Uterus (tissue), 2 donors: ENCODE data around the gene TPRA1.

Source experiments
- POLR2A ChIP-seq, 2 donors: fragments of 450-650 bp; IDR thresholded peaks; one replicate each; pipeline ENCODE4 v1.6.1; 2016; ENCODE audit warnings: antibody characterized with exemption in 2 of 2, mild to moderate bottlenecking in 1 of 2, moderate library complexity in 1 of 2
- TF ChIP-seq, protein P1 (sequence below), 4 experiments: fragments of 200-600 bp in 2 of 4; fragments of 450-650 bp in 2 of 4; sonication (generic) in 2 of 4; IDR thresholded peaks; one replicate each; pipeline ENCODE4 v1.5.1; 2016 to 2019; ENCODE audit warnings: antibody characterized with exemption in 4 of 4, mild to moderate bottlenecking in 2 of 4, moderate library complexity in 1 of 4

GRCh38 chr3:127622772-127623576 lies 32.4 kb upstream of the TPRA1 start:
- no peak for TF ChIP-seq POLR2A (IDR thresholded peaks at IDR 0.05)
- TF ChIP-seq, protein P1, sequence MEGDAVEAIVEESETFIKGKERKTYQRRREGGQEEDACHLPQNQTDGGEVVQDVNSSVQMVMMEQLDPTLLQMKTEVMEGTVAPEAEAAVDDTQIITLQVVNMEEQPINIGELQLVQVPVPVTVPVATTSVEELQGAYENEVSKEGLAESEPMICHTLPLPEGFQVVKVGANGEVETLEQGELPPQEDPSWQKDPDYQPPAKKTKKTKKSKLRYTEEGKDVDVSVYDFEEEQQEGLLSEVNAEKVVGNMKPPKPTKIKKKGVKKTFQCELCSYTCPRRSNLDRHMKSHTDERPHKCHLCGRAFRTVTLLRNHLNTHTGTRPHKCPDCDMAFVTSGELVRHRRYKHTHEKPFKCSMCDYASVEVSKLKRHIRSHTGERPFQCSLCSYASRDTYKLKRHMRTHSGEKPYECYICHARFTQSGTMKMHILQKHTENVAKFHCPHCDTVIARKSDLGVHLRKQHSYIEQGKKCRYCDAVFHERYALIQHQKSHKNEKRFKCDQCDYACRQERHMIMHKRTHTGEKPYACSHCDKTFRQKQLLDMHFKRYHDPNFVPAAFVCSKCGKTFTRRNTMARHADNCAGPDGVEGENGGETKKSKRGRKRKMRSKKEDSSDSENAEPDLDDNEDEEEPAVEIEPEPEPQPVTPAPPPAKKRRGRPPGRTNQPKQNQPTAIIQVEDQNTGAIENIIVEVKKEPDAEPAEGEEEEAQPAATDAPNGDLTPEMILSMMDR (IDR thresholded peaks at IDR 0.05), result no peak
